Keratinocyte (primary cell): ENCODE results near the gene PRR23E. TPM values are rescaled to one million over a fixed set of nuclear protein-coding genes. Genes with fewer than 3 reads are reported as not detected.

ENCODE experiments used
- DNase-seq: peaks from one replicate; pipeline ENCODE4 v3.0.0-alpha.2; 2011; ENCODE audit warnings: low read depth, missing footprints, low spot score
- FAIRE-seq: peaks from 2 replicates; lab custom pipeline; 2011; peaks lifted over from hg19 to GRCh38; lab: Jason Lieb, UNC
- H2AFZ ChIP-seq: 2 replicates; pipeline ENCODE4 v1.6.0; 2012; ENCODE audit warnings: low read length, control low read depth, inconsistent platforms; ENCODE audit not compliant: control insufficient read depth
- H3K27ac ChIP-seq: 2 replicates; pipeline ENCODE4 v1.5.1; 2011; ENCODE audit warnings: low read length; ENCODE audit not compliant: control insufficient read depth, insufficient read depth
- H3K27me3 ChIP-seq: 3 replicates; pipeline ENCODE4 v1.6.0; 2011; ENCODE audit warnings: low read length; ENCODE audit not compliant: control insufficient read depth, insufficient read depth; ENCODE audit errors: extremely low read depth
- H3K36me3 ChIP-seq, 2 experiments: 2 replicates in 1 of 2; 3 replicates in 1 of 2; pipeline ENCODE4 v1.5.1; 2011; ENCODE audit warnings: low read length in 2 of 2, mild to moderate bottlenecking in 1 of 2; ENCODE audit not compliant: control insufficient read depth in 2 of 2, insufficient read depth in 2 of 2; ENCODE audit errors: extremely low read depth in 1 of 2
- H3K4me1 ChIP-seq: 3 replicates; pipeline ENCODE4 v1.5.1; 2011; ENCODE audit warnings: low read length; ENCODE audit not compliant: control insufficient read depth, insufficient read depth; ENCODE audit errors: extremely low read depth
- H3K4me2 ChIP-seq: 3 replicates; pipeline ENCODE4 v1.6.0; 2011; ENCODE audit warnings: low read depth, low read length; ENCODE audit not compliant: control insufficient read depth, insufficient read depth; ENCODE audit errors: extremely low read depth
- H3K4me3 ChIP-seq, 3 experiments: fragments of 200-600 bp in 1 of 3; sonication (generic) in 1 of 3; 2 replicates in 2 of 3; 3 replicates in 1 of 3; pipeline ENCODE4 v1.5.1; 2011 to 2016; ENCODE audit warnings: low read length in 3 of 3, mild to moderate bottlenecking in 3 of 3, control low read depth in 2 of 3, inconsistent platforms in 1 of 3, low read depth in 1 of 3, mixed read lengths in 1 of 3, mixed run types in 1 of 3, moderate library complexity in 1 of 3; ENCODE audit not compliant: control insufficient read depth in 2 of 3, insufficient read depth in 2 of 3; ENCODE audit errors: extremely low read depth in 1 of 3
- H3K79me2 ChIP-seq: 2 replicates; pipeline ENCODE4 v1.6.0; 2012; ENCODE audit warnings: low read length; ENCODE audit not compliant: control insufficient read depth, insufficient read depth
- H3K9ac ChIP-seq: 3 replicates; pipeline ENCODE4 v1.6.0; 2011; ENCODE audit warnings: low read length; ENCODE audit not compliant: control insufficient read depth, insufficient read depth; ENCODE audit errors: extremely low read depth
- H3K9me1 ChIP-seq: 3 replicates; pipeline ENCODE4 v1.6.0; 2011; ENCODE audit warnings: low read length; ENCODE audit not compliant: control insufficient read depth, insufficient read depth; ENCODE audit errors: extremely low read depth
- H3K9me3 ChIP-seq: 2 replicates; pipeline ENCODE4 v1.5.1; 2012; ENCODE audit warnings: low read depth, low read length; ENCODE audit not compliant: control insufficient read depth
- H4K20me1 ChIP-seq: 3 replicates; pipeline ENCODE4 v1.6.0; 2011; ENCODE audit warnings: low read length; ENCODE audit not compliant: control insufficient read depth, insufficient read depth; ENCODE audit errors: extremely low read depth
- EZH2 ChIP-seq: IDR thresholded peaks from one replicate; pipeline ENCODE4 v1.6.1; 2012; ENCODE audit warnings: inconsistent platforms, mild to moderate bottlenecking, low read length, moderate library complexity
- dilution Hi-C: fragments of 300-500 bp; cut with MboI; formaldehyde crosslinking; loops from one replicate; pipeline ENCODE4 v1.7.0; 2020; ENCODE audit warnings: low sequenced_read_pairs; ENCODE audit not compliant: extremely low pct_ligation_motif_present
- polyA plus RNA-seq, 5 experiments: library from polyadenylated mRNA; depleted of rRNA in 3 of 5; stranded (reverse) in 3 of 5; stranded (forward) in 1 of 5; unstranded in 1 of 5; fragments of >200 nt; gene quantifications; 1 replicate in 1 of 5; 2 replicates in 3 of 5; 3 replicates in 1 of 5; pipeline versions ENCODE4 v1.2.1 to v1.2.3, GENCODE V29; 2011 to 2012; ENCODE audit warnings: missing spikeins in 2 of 5, low read depth in 1 of 5, low replicate concordance in 1 of 5
- TF ChIP-seq, protein P1 (sequence below), 3 experiments: IDR thresholded peaks in 1 of 3; conservative IDR thresholded peaks in 1 of 3; optimal IDR thresholded peaks in 1 of 3; 2 replicates in 2 of 3; 3 replicates in 1 of 3; pipeline versions ENCODE3 to v1.5.1; 2011; ENCODE audit warnings: low read length in 3 of 3, mild to moderate bottlenecking in 3 of 3, moderate library complexity in 2 of 3, control low read depth in 1 of 3, inconsistent platforms in 1 of 3; ENCODE audit not compliant: insufficient read depth in 2 of 3; ENCODE audit errors: extremely low read depth in 1 of 3

Gene PRR23E
- polyA plus RNA-seq, 1 donor (not counting 4 experiments of a cell fraction or from before 2014, with no cell fraction given), result not detected

DNA sequence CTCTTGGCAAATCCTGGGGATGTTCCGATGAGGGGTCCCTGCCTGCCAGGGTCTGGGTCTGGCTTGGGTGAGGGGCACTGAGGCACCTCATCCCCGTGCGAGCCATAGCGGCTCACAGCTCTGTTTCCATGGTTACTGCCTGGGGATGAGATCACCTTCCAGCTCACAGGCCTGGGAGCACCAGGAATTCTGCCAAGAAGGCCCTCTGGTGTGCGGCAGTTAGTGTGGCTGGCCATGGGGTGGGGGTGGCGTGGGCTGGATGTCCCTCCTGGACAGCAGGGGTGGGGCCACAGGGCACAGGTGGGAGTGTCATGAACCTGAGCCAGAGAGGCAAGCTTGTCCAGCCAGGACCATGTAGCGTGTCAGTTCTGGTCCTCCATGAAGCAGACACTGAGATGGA lies 22.1 kb upstream of the PRR23E start:
- TF ChIP-seq, protein P1, sequence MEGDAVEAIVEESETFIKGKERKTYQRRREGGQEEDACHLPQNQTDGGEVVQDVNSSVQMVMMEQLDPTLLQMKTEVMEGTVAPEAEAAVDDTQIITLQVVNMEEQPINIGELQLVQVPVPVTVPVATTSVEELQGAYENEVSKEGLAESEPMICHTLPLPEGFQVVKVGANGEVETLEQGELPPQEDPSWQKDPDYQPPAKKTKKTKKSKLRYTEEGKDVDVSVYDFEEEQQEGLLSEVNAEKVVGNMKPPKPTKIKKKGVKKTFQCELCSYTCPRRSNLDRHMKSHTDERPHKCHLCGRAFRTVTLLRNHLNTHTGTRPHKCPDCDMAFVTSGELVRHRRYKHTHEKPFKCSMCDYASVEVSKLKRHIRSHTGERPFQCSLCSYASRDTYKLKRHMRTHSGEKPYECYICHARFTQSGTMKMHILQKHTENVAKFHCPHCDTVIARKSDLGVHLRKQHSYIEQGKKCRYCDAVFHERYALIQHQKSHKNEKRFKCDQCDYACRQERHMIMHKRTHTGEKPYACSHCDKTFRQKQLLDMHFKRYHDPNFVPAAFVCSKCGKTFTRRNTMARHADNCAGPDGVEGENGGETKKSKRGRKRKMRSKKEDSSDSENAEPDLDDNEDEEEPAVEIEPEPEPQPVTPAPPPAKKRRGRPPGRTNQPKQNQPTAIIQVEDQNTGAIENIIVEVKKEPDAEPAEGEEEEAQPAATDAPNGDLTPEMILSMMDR (optimal IDR thresholded peaks at IDR 0.05 in 1 of 3, IDR thresholded peaks at IDR 0.05 in 1 of 3, conservative IDR thresholded peaks at IDR 0.05 in 1 of 3; ENCODE audit: extremely low read depth in 1 of 3, insufficient read depth in 2 of 3, low read length in 3 of 3), result no peak
- TF ChIP-seq EZH2, result no peak
- H3K79me2 ChIP-seq, result no peaks in the 10 kb centered on the region
- H2AFZ ChIP-seq, result no peak overlapping the region
- no peaks in the 10 kb centered on the region for H3K9me3 ChIP-seq
- H4K20me1 ChIP-seq, result no peaks in the 10 kb centered on the region
- H3K4me1 ChIP-seq, result no peaks in the 10 kb centered on the region
- no peak overlapping the region for H3K9ac ChIP-seq
- DNase-seq (no peak), FAIRE-seq (no peak)
- H3K27me3 ChIP-seq, result peaks cover 33% of the 10 kb centered on the region
- H3K9me1 ChIP-seq, result no peaks in the 10 kb centered on the region
- no peak overlapping the region for H3K4me3 ChIP-seq
- dilution Hi-C loops, result no loop called here
- no peak overlapping the region for H3K4me2 ChIP-seq
- no peak overlapping the region for H3K27ac ChIP-seq
- no peaks in the 10 kb centered on the region for H3K36me3 ChIP-seq

DNA sequence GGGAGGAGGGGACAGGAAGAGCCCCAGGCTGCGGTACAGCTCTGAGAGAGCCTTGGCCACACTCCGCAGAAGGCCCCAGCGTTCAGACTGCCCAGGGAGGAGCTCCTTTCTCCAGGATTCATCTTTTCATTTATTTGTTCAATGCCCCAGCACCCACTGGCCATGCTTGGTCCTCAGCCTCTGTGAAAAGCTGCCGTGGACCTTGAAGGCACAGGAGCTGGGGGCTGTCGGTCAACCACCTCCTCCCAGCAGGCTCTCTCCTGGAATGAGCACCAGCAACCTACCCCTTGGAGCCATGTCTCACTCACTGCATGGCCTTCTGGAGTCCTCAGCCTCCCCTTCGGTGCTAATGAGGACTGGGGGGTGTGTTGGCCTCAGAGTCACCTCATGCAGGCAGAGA lies 21.6 kb upstream of the PRR23E start:
- H3K79me2 ChIP-seq, result no peaks in the 10 kb centered on the region
- H3K4me1 ChIP-seq, result no peaks in the 10 kb centered on the region
- H3K36me3 ChIP-seq, result no peaks in the 10 kb centered on the region
- no peak overlapping the region for H3K4me2 ChIP-seq
- DNase-seq (no peak), FAIRE-seq (no peak)
- no peaks in the 10 kb centered on the region for H3K9me3 ChIP-seq
- H2AFZ ChIP-seq, result no peak overlapping the region
- H3K4me3 ChIP-seq, result no peak overlapping the region
- H4K20me1 ChIP-seq, result no peaks in the 10 kb centered on the region
- no peak overlapping the region for H3K27ac ChIP-seq
- dilution Hi-C loops, result no loop called here
- no peak for TF ChIP-seq EZH2
- TF ChIP-seq, protein P1 (optimal IDR thresholded peaks at IDR 0.05 in 1 of 3, IDR thresholded peaks at IDR 0.05 in 1 of 3, conservative IDR thresholded peaks at IDR 0.05 in 1 of 3; ENCODE audit: extremely low read depth in 1 of 3, insufficient read depth in 2 of 3, low read length in 3 of 3), result no peak
- H3K9me1 ChIP-seq, result no peaks in the 10 kb centered on the region
- peaks cover 33% of the 10 kb centered on the region for H3K27me3 ChIP-seq
- H3K9ac ChIP-seq, result no peak overlapping the region
